Heart left ventricle (tissue), 16 donors: ENCODE data around the gene TAP2. TPM values are rescaled to one million over a fixed set of nuclear protein-coding genes. Genes with fewer than 3 reads are reported as not detected.
A peak's percentile ranks its signal among the peaks of the same experiment; 100 is the strongest.
"Not testable (repeated sequence)": the region's sequence is repeated elsewhere in the genome, so short reads cannot be mapped to it uniquely, and the experiment has no call there.

Experiments used
- ATAC-seq, 4 donors: fragments of 200-7000 bp; cut with Tn5 transposase; one replicate each; pipeline ENCODE4 v1.9.1; 2020 to 2022; ENCODE audit warnings: moderate library complexity in 4 of 4, mild to moderate bottlenecking in 3 of 4, moderate number of reproducible peaks in 1 of 4
- DNase-seq, 5 donors: peaks; one replicate each; pipeline ENCODE4 v3.0.0-alpha.2; 2020
- H3K27ac ChIP-seq, 12 donors: fragments of 200-600 bp; sonication (generic) in 4 of 12; one replicate each; pipeline versions ENCODE4 v1.5.0 to v1.8.0; 2016 to 2022; ENCODE audit warnings: mild to moderate bottlenecking in 2 of 12
- H3K27me3 ChIP-seq, 9 donors: fragments of 200-600 bp; sonication (generic) in 2 of 9; one replicate each; pipeline versions ENCODE4 v1.5.1 to v1.8.0; 2016 to 2022; ENCODE audit warnings: mild to moderate bottlenecking in 3 of 9
- H3K36me3 ChIP-seq, 9 donors: fragments of 200-600 bp; sonication (generic) in 2 of 9; one replicate each; pipeline versions ENCODE4 v1.5.0 to v1.8.0; 2018 to 2022; ENCODE audit warnings: mild to moderate bottlenecking in 2 of 9
- H3K4me1 ChIP-seq, 12 donors: fragments of 200-600 bp; sonication (generic) in 4 of 12; one replicate each; pipeline versions ENCODE4 v1.5.0 to v1.8.0; 2016 to 2022; ENCODE audit warnings: mild to moderate bottlenecking in 3 of 12
- H3K4me3 ChIP-seq, 12 donors: fragments of 200-600 bp; sonication (generic) in 4 of 12; one replicate each; pipeline versions ENCODE4 v1.5.0 to v1.8.0; 2017 to 2022; ENCODE audit warnings: mild to moderate bottlenecking in 9 of 12, moderate library complexity in 4 of 12
- H3K9me3 ChIP-seq, 12 donors: fragments of 200-600 bp; sonication (generic) in 4 of 12; one replicate each; pipeline versions ENCODE4 v1.5.0 to v1.8.0; 2016 to 2022; ENCODE audit warnings: mild to moderate bottlenecking in 1 of 12
- POLR2A ChIP-seq, 2 donors: fragments of 450-650 bp; IDR thresholded peaks; one replicate each; pipeline ENCODE4 v1.6.1; 2017; ENCODE audit warnings: antibody characterized with exemption in 2 of 2, mild to moderate bottlenecking in 2 of 2, moderate library complexity in 2 of 2
- WGBS, 4 donors: extraction: QIAGEN DNeasy Blood & Tissue Kit in 2 of 4; methylation state at CpG; one replicate each; pipeline versions ENCODE4 v1.1.5 to v1.1.7; 2013 to 2018; 5-methylcytosine and 5-hydroxymethylcytosine counted together
- intact Hi-C, 10 donors: fragments of 100-400 bp; cut with DNase I; formaldehyde crosslinking; loops; one replicate each; pipeline versions ENCODE4 v1.11.1 to v1.14.2; 2022
- polyA plus RNA-seq, 2 donors: library from polyadenylated mRNA; stranded (reverse); fragments of 200-250 nt; gene quantifications; one replicate each; pipeline ENCODE4 v1.2.3, GENCODE V29; 2013
- total RNA-seq, 9 donors: library from RNA; depleted of rRNA in 2 of 9; stranded (reverse); fragments of >200 nt in 2 of 9; fragmentation: NEBNext Ultra II Directional in 3 of 9; extraction: Animal tissue kit (Norgen Biotek cat#: 25700) in 3 of 9; gene quantifications; one replicate each; pipeline versions ENCODE4 v1.1.0 to v1.2.4, GENCODE V29; 2016 to 2023
- TF ChIP-seq, protein P1 (sequence below), 12 donors: fragments of 200-600 bp; sonication (generic) in 4 of 12; IDR thresholded peaks; one replicate each; pipeline versions ENCODE4 v1.5.0 to v1.8.0; 2018 to 2022; ENCODE audit warnings: antibody characterized with exemption in 12 of 12, mild to moderate bottlenecking in 5 of 12
- donor health status: ischemic (EF 13 %, LVEDD 7.1; RV severe dilation, severe dysfunction).
- donor health status: healthy with polysubstance abuse.
- donor health status: DM: no; HTN: yes; CAD: no.
- donor health status: DM: no; HTN: no; CAD: no.
- donor health status: ischemic (EF 25% LVEDD 6.9; RV normal size, moderate dysfunction).
- donor health status: ischemic (EF 25% LVEDD 5.7; RV mildly dilated, moderate dysfunction).
- donor health status: healthy.
- donor health status: DM: yes; HTN: yes; CAD: no.
- donor health status: ischemic (EF 35%, LVEDD 5.7; RV mildly dilated, moderate dysfunction).
- donor health status: nonischemic (EF 11% LVEDD 7.7; RV severe dilation, severe dysfunction).
- donor health status: DM: yes; HTN: yes; CAD: no.
- donor health status: PGD.
- donor health status: ischemic (EF 29% LVEDD 5.4; RV normal size, mild dysfunction).
- donor health status: nonischemic (EF 23%, LVEDD 6.1; RV moderate dilation, normal function).

Gene TAP2
- total and polyA plus RNA-seq, 11 donors = 5.4 to 107 (median 12.6) TPM

DNA sequence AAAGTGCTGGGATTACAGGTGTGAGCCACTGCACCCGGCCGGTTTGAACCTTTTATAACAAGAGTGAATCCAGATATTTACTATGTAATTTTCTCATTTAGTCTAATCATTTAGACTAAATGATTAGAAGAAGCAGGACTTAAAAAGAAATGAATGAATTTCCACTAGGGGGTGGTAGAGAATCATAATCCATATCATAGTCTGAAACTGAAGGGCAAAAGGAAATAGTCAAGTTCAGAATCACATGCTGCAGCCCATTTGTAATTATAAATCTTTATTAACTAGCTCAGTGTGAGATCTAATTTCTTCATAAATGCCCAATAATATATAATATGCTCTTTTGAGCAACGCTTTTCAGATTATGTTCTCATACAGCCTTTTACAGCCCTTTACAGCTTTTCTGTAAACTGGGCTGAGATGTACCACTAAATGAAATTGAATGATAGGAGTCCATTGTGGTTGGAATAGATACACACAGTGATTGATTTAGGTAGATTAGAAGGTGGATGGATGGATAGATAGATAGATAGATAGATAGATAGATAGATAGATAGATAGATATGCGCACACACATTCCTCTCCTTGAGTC, 47.3 kb upstream of the TAP2 start:
- intact Hi-C loops = loop anchor here (1.0 to 5.0 kb wide), 5 partner anchors 47 to 363 kb away; no protein-coding TSS in a partner anchor
- H3K27me3 ChIP-seq = no peaks in the 10 kb centered on the region
- H3K36me3 ChIP-seq = no peaks in the 10 kb centered on the region
- peaks cover 0 to 23% (median 0%) of the 10 kb centered on the region in 12 donors for H3K4me1 ChIP-seq
- TF ChIP-seq, protein P1, sequence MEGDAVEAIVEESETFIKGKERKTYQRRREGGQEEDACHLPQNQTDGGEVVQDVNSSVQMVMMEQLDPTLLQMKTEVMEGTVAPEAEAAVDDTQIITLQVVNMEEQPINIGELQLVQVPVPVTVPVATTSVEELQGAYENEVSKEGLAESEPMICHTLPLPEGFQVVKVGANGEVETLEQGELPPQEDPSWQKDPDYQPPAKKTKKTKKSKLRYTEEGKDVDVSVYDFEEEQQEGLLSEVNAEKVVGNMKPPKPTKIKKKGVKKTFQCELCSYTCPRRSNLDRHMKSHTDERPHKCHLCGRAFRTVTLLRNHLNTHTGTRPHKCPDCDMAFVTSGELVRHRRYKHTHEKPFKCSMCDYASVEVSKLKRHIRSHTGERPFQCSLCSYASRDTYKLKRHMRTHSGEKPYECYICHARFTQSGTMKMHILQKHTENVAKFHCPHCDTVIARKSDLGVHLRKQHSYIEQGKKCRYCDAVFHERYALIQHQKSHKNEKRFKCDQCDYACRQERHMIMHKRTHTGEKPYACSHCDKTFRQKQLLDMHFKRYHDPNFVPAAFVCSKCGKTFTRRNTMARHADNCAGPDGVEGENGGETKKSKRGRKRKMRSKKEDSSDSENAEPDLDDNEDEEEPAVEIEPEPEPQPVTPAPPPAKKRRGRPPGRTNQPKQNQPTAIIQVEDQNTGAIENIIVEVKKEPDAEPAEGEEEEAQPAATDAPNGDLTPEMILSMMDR (IDR thresholded peaks at IDR 0.05) = peak; percentile 53 to 79 (median 68)
- TF ChIP-seq POLR2A (IDR thresholded peaks at IDR 0.05) = no peak
- H3K4me3 ChIP-seq = no peak overlapping the region
- WGBS, 4 donors = 47 to 55% (median 49%) methylated on average over 4 of the region's 4 CpGs
- no peak for DNase-seq
- H3K9me3 ChIP-seq = no peaks in the 10 kb centered on the region
- ATAC-seq = peak; percentile 44 to 63 (median 52)
- H3K27ac ChIP-seq = peak overlapping the region in 1 of 12 donors; percentile 60

DNA sequence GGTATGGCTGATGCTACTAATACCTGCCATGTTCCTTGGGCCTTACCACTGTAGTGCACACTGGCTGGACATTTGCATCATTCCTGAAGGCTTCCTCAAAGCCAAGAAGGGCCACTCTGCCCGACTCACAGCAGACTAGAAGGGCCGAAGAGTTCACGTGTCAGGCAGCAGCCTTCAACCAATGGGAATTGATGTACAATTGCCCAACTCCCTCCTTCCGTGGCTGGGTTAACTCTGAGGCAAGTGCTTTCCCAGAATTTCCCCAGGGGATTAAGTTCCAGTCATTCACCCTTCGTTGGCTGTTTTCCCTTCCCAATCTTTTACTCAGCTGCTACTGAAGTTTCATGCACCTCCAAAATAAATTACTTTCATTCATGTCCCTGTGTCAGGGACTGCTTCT, 45.2 kb upstream of the TAP2 start:
- peak in 4 of 5 donors; percentile 24 to 60 (median 53) for DNase-seq
- 13 to 28% (median 23%) methylated on average over 5 of the region's 5 CpGs for WGBS, 4 donors
- intact Hi-C loops = loop anchor here in 3 of 10 donors (2.0 kb wide), 2 partner anchors 101 to 365 kb away; no protein-coding TSS in a partner anchor

DNA sequence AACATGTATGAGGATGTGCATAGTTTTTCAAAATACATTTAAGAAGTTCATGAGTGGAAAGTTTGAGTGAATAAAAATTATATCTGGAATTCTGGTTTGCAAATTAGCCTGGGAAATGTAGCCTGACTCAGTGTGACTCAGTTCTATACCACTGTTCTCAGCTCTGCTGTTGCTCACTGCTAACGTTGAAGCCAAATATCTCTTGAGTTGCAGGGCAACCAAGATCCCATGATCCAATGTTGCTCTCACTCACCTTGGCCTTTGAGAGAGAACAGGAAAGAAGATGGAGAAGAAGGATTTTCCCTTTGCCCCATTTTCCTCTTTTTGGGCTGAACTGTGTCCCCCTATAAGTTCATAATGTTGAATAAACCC, 44.3 kb upstream of the TAP2 start:
- intact Hi-C loops = no loop called here

More for the DNA sequence above, 45.2 kb upstream of the TAP2 start:
- H3K4me1 ChIP-seq = peaks cover 0 to 23% (median 0%) of the 10 kb centered on the region in 12 donors
- H3K27me3 ChIP-seq = peaks cover 0 to 13% (median 0%) of the 10 kb centered on the region in 9 donors
- H3K4me3 ChIP-seq = no peak overlapping the region
- H3K9me3 ChIP-seq = no peaks in the 10 kb centered on the region
- ATAC-seq = peak; percentile 47 to 87 (median 80)
- peak overlapping the region in 1 of 12 donors; percentile 15 for H3K27ac ChIP-seq
- TF ChIP-seq POLR2A (IDR thresholded peaks at IDR 0.05) = no peak
- TF ChIP-seq, protein P1 (IDR thresholded peaks at IDR 0.05) = no peak
- H3K36me3 ChIP-seq = no peaks in the 10 kb centered on the region

DNA sequence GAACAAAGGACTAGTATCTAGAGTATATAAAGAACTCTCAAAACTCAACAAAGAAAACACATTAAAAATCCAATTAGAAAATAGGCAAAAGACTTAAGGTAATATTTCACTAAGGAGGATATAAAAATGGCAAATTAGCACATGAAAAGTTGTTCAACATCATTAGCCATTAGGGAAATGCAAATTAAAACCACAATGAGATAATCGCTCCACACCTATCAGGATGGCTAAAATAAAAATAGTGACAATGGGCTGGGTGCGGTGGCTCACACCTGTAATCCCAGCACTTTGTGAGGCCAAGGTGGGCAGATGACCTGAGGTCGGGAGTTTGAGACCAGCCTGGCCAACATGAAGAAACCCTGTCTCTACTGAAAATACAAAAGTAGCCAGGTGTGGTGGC, 42.4 kb upstream of the TAP2 start:
- H3K36me3 ChIP-seq, DNase-seq, H3K9me3 ChIP-seq, H3K27ac ChIP-seq, H3K4me3 ChIP-seq, ATAC-seq, intact Hi-C loops: not testable (repeated sequence)
- H3K4me1 ChIP-seq = peaks cover 0 to 16% (median 0%) of the 10 kb centered on the region in 12 donors
- H3K27me3 ChIP-seq = peaks cover 0 to 13% (median 0%) of the 10 kb centered on the region in 9 donors
- WGBS, 4 donors = 73 to 96% (median 80%) methylated on average over 3 of the region's 3 CpGs

More for the DNA sequence above, 44.3 kb upstream of the TAP2 start:
- TF ChIP-seq, protein P1 (IDR thresholded peaks at IDR 0.05) = no peak
- no peak for TF ChIP-seq POLR2A (IDR thresholded peaks at IDR 0.05)
- H3K4me1 ChIP-seq = peaks cover 0 to 23% (median 0%) of the 10 kb centered on the region in 12 donors
- no peaks in the 10 kb centered on the region for H3K36me3 ChIP-seq
- DNase-seq = no peak
- 33 to 62% (median 45%) methylated on average over 1 of the region's 1 CpG for WGBS, 4 donors
- H3K4me3 ChIP-seq = no peak overlapping the region
- H3K27me3 ChIP-seq = peaks cover 0 to 13% (median 0%) of the 10 kb centered on the region in 9 donors
- H3K27ac ChIP-seq = no peak overlapping the region
- no peaks in the 10 kb centered on the region for H3K9me3 ChIP-seq
- no peak for ATAC-seq
